ENCODE data around the gene SPPL2A. TPM values are rescaled to one million over a fixed set of nuclear protein-coding genes. Genes with fewer than 3 reads are reported as not detected.
A peak's percentile ranks its signal among the peaks of the same experiment; 100 is the strongest.

SPPL2A gene
- total and polyA plus RNA-seq, 9 of the 15 experiments (the other 6 are each of a cell fraction or from before 2014, with no cell fraction given) = 9.8 to 66.1 (median 38.0) TPM

GRCh38 chr15:50686469-50687301, 78.8 kb downstream of the SPPL2A start, which contains the start of gene TRPM7 (continued):
- no peak for TF ChIP-seq SP2 (IDR thresholded peaks at IDR 0.05; ENCODE audit: extremely low read depth, low read depth, low read length, poor library complexity, severe bottlenecking)
- peak; percentile 60 for TF ChIP-seq RAD51 (IDR thresholded peaks at IDR 0.05; ENCODE audit: borderline replicate concordance, low read depth)
- TF ChIP-seq FOS (IDR thresholded peaks at IDR 0.05; ENCODE audit: extremely low read depth, insufficient read length) = no peak
- TF ChIP-seq ZNF75A (CRISPR knock-in tag; IDR thresholded peaks at IDR 0.05) = peak; percentile 48; the same call in 1 of the 2 replicates
- TF ChIP-seq OTX1 (CRISPR knock-in tag; IDR thresholded peaks at IDR 0.05) = peak; percentile 83; the same call in 1 of the 2 replicates
- 0 out of 2 replicates have a peak, but pooled peaks have one; percentile 7 for TF ChIP-seq CBFA2T2 (conservative IDR thresholded peaks at IDR 0.05)
- TF ChIP-seq TFE3 (CRISPR knock-in tag; IDR thresholded peaks at IDR 0.05) = 0 out of 2 replicates have a peak, but pooled peaks have one; percentile 4
- peak; percentile 73; the same call in 1 of the 2 replicates for TF ChIP-seq ZBTB17 (CRISPR knock-in tag; IDR thresholded peaks at IDR 0.05)
- peak; percentile 91 for TF ChIP-seq MYC (IDR thresholded peaks at IDR 0.05; ENCODE audit: low read depth, low read length)
- no peak; the same call in 1 of the 2 replicates for TF ChIP-seq MYC (CRISPR knock-in tag; IDR thresholded peaks at IDR 0.05; ENCODE audit: borderline replicate concordance, low read depth)
- TF ChIP-seq STAT6 (CRISPR knock-in tag; IDR thresholded peaks at IDR 0.05) = 0 out of 2 replicates have a peak, but pooled peaks have one; percentile 17
- peak; percentile 19; the same call in 1 of the 2 replicates for TF ChIP-seq ZNF24 (IDR thresholded peaks at IDR 0.05)
- TF ChIP-seq REST (IDR thresholded peaks at IDR 0.05; ENCODE audit: borderline replicate concordance) = peak; percentile 90
- peak; percentile 36; the same call in 1 of the 2 replicates for TF ChIP-seq REST (CRISPR knock-in tag; IDR thresholded peaks at IDR 0.05; ENCODE audit: low read depth)
- no peak for TF ChIP-seq ZNF146 (CRISPR knock-in tag; IDR thresholded peaks at IDR 0.05; ENCODE audit: unreplicated experiment)
